PFSK-1 (cell line): ENCODE measurements around the gene CTIF.

Experiments
- FOXP2 ChIP-seq: optimal IDR thresholded peaks from 2 replicates; pipeline ENCODE3; 2011; ENCODE audit warnings: borderline replicate concordance, control low read depth, inconsistent platforms; ENCODE audit not compliant: insufficient read depth; ENCODE audit errors: extremely low read length, extremely low read depth
- POLR2AphosphoS5 ChIP-seq: IDR thresholded peaks from 2 replicates; pipeline ENCODE4 v1.6.1; 2012; ENCODE audit warnings: low read depth, mild to moderate bottlenecking, control low read depth, low read length, moderate library complexity
- REST ChIP-seq, 2 experiments: IDR thresholded peaks; 2 replicates each; pipeline versions ENCODE4 v1.6.1 to v1.8.0; 2011 to 2012; ENCODE audit warnings: low read depth in 2 of 2, low read length in 2 of 2, control low read depth in 1 of 2, inconsistent platforms in 1 of 2, mild to moderate bottlenecking in 1 of 2, moderate library complexity in 1 of 2; ENCODE audit not compliant: insufficient read depth in 1 of 2
- SIN3A ChIP-seq: IDR thresholded peaks from 2 replicates; pipeline ENCODE4 v1.6.1; 2012; ENCODE audit warnings: mild to moderate bottlenecking, low read length, moderate library complexity, borderline replicate concordance; ENCODE audit not compliant: insufficient read depth
- TAF1 ChIP-seq: IDR thresholded peaks from 2 replicates; pipeline ENCODE4 v1.6.1; 2012; ENCODE audit warnings: low read length, control low read depth, borderline replicate concordance; ENCODE audit not compliant: insufficient read depth

CTIF gene

GRCh38 chr18:48827291-48828193 is 288.7 kb downstream of the CTIF start:
- no peak for TF ChIP-seq TAF1
- no peak for TF ChIP-seq SIN3A
- TF ChIP-seq REST (IDR thresholded peaks at IDR 0.05; ENCODE audit: insufficient read depth in 1 of 2, low read depth in 2 of 2, low read length in 2 of 2) = no peak
- TF ChIP-seq POLR2AphosphoS5 = no peak
- TF ChIP-seq FOXP2 = no peak

- TF ChIP-seq REST (IDR thresholded peaks at IDR 0.05; ENCODE audit: insufficient read depth in 1 of 2, low read depth in 2 of 2, low read length in 2 of 2) = no peak
- no peak for TF ChIP-seq FOXP2
- no peak for TF ChIP-seq POLR2AphosphoS5
Observed at GRCh38 chr18:48828194-48828545, 289.3 kb downstream of the CTIF start.

- no peak for TF ChIP-seq POLR2AphosphoS5
- TF ChIP-seq TAF1 = no peak
- no peak for TF ChIP-seq SIN3A
- TF ChIP-seq REST (IDR thresholded peaks at IDR 0.05; ENCODE audit: insufficient read depth in 1 of 2, low read depth in 2 of 2, low read length in 2 of 2) = no peak
- no peak for TF ChIP-seq FOXP2
Observed at GRCh38 chr18:48828691-48829442, 290.0 kb downstream of the CTIF start.

- TF ChIP-seq REST (IDR thresholded peaks at IDR 0.05; ENCODE audit: insufficient read depth in 1 of 2, low read depth in 2 of 2, low read length in 2 of 2) = no peak
- TF ChIP-seq POLR2AphosphoS5 = no peak
- TF ChIP-seq FOXP2 = no peak
- TF ChIP-seq SIN3A = no peak
- TF ChIP-seq TAF1 = no peak
Observed at GRCh38 chr18:48829443-48830149, 290.8 kb downstream of the CTIF start.
